Adrenal gland (tissue), 5 donors: ENCODE data around the gene ARL3.
A peak's percentile ranks its signal among the peaks of the same experiment; 100 is the strongest.

Source experiments
- CTCF ChIP-seq, 6 experiments: fragments of 450-650 bp in 4 of 6; fragments of 200-600 bp in 2 of 6; sonication (generic) in 1 of 6; IDR thresholded peaks; 1 replicate in 5 of 6; 2 replicates in 1 of 6; pipeline versions ENCODE4 v1.5.1 to v1.8.0; 2016 to 2021; ENCODE audit warnings: antibody characterized with exemption in 6 of 6, mild to moderate bottlenecking in 2 of 6, moderate library complexity in 1 of 6
- POLR2A ChIP-seq, 2 donors: fragments of 450-650 bp; IDR thresholded peaks; one replicate each; pipeline ENCODE4 v1.6.1; 2017; ENCODE audit warnings: antibody characterized with exemption in 2 of 2, mild to moderate bottlenecking in 2 of 2, moderate library complexity in 1 of 2
- donor health status: DM: no; HTN: no; CAD: no.

GRCh38 chr10:102648889-102649796, 65.1 kb downstream of the ARL3 start:
- peak in 1 of 2 donors; percentile 23 for TF ChIP-seq POLR2A (IDR thresholded peaks at IDR 0.05)
- TF ChIP-seq CTCF (IDR thresholded peaks at IDR 0.05): no peak
